Adrenal gland (tissue), 12 donors: ENCODE results near the gene NR0B2. TPM values are rescaled to one million over a fixed set of nuclear protein-coding genes. Genes with fewer than 3 reads are reported as not detected.

Experiments
- DNase-seq, 7 donors: peaks; one replicate each; pipeline ENCODE4 v3.0.0-alpha.2; 2019 to 2020
- H3K27ac ChIP-seq, 5 donors: fragments of 200-600 bp; sonication (generic) in 4 of 5; 1 replicate in 3 of 5; 2 replicates in 2 of 5; pipeline versions ENCODE4 v1.5.1 to v1.8.0; 2016 to 2020; ENCODE audit warnings: mild to moderate bottlenecking in 1 of 5
- H3K27me3 ChIP-seq: fragments of 200-600 bp; 2 replicates; pipeline ENCODE4 v1.8.0; 2021
- H3K36me3 ChIP-seq, 2 donors: fragments of 200-600 bp; replicated peaks in 1 of 2; 1 replicate in 1 of 2; 2 replicates in 1 of 2; pipeline versions ENCODE4 v1.5.1 to v1.8.0; 2018 to 2022
- H3K4me1 ChIP-seq, 2 donors: fragments of 200-600 bp; replicated peaks in 1 of 2; 1 replicate in 1 of 2; 2 replicates in 1 of 2; pipeline versions ENCODE4 v1.5.1 to v1.8.0; 2018 to 2021
- H3K4me3 ChIP-seq, 4 donors: fragments of 200-600 bp; sonication (generic) in 3 of 4; one replicate each; pipeline ENCODE4 v1.5.1; 2016 to 2018
- H3K9me3 ChIP-seq, 3 donors: fragments of 200-600 bp; sonication (generic) in 1 of 3; replicated peaks in 1 of 3; 1 replicate in 2 of 3; 2 replicates in 1 of 3; pipeline versions ENCODE4 v1.5.1 to v1.8.0; 2016 to 2021
- POLR2A ChIP-seq, 2 donors: fragments of 450-650 bp; IDR thresholded peaks; one replicate each; pipeline ENCODE4 v1.6.1; 2017; ENCODE audit warnings: antibody characterized with exemption in 2 of 2, mild to moderate bottlenecking in 2 of 2, moderate library complexity in 1 of 2
- WGBS, 4 donors: extraction: QIAGEN DNeasy Blood & Tissue Kit in 2 of 4; methylation state at CpG; one replicate each; pipeline versions ENCODE4 v1.1.5 to v1.1.7; 2013 to 2017; 5-methylcytosine and 5-hydroxymethylcytosine counted together
- intact Hi-C, 2 donors: fragments of 100-400 bp; cut with DNase I; formaldehyde crosslinking; loops; one replicate each; pipeline versions ENCODE4 v1.14.1 to v1.15.0; 2022 to 2023
- polyA plus RNA-seq, 3 donors: library from polyadenylated mRNA; stranded (reverse); fragments of 200-250 nt in 2 of 3; fragments of 350-450 nt in 1 of 3; fragmentation: Illumina TruSeq in 1 of 3; extraction: RNeasy Lipid Tissue Mini Kit (QIAGEN cat#74804) in 1 of 3; gene quantifications; one replicate each; pipeline ENCODE4 v1.2.3, GENCODE V29; 2013 to 2014
- total RNA-seq, 9 donors: library from RNA; depleted of rRNA in 4 of 9; stranded (reverse); fragments of >200 nt in 4 of 9; fragments of 120-200 nt in 1 of 9; fragmentation: NEBNext Ultra II Directional in 1 of 9; extraction: Animal tissue kit (Norgen Biotek cat#: 25700) in 1 of 9; gene quantifications; one replicate each; pipeline versions ENCODE4 v1.1.0 to v1.2.4, GENCODE V29; 2013 to 2023
- TF ChIP-seq, protein P1 (sequence below), 6 experiments: fragments of 450-650 bp in 4 of 6; fragments of 200-600 bp in 2 of 6; sonication (generic) in 1 of 6; IDR thresholded peaks; 1 replicate in 5 of 6; 2 replicates in 1 of 6; pipeline versions ENCODE4 v1.5.1 to v1.8.0; 2016 to 2021; ENCODE audit warnings: antibody characterized with exemption in 6 of 6, mild to moderate bottlenecking in 2 of 6, moderate library complexity in 1 of 6
- donor health status: healthy with polysubstance abuse.
- donor health status: Bipolar disorder and iron deficiency.
- donor health status: DM: yes; HTN: yes; CAD: no.
- donor health status: DM: no; HTN: no; CAD: no.
- donor health status: DM: no; HTN: no; CAD: no.
- donor health status: DM: yes; HTN: yes; CAD: no.

Gene NR0B2
- total and polyA plus RNA-seq, 12 donors, result 7.1 to 62.7 (median 12.2) TPM

DNA sequence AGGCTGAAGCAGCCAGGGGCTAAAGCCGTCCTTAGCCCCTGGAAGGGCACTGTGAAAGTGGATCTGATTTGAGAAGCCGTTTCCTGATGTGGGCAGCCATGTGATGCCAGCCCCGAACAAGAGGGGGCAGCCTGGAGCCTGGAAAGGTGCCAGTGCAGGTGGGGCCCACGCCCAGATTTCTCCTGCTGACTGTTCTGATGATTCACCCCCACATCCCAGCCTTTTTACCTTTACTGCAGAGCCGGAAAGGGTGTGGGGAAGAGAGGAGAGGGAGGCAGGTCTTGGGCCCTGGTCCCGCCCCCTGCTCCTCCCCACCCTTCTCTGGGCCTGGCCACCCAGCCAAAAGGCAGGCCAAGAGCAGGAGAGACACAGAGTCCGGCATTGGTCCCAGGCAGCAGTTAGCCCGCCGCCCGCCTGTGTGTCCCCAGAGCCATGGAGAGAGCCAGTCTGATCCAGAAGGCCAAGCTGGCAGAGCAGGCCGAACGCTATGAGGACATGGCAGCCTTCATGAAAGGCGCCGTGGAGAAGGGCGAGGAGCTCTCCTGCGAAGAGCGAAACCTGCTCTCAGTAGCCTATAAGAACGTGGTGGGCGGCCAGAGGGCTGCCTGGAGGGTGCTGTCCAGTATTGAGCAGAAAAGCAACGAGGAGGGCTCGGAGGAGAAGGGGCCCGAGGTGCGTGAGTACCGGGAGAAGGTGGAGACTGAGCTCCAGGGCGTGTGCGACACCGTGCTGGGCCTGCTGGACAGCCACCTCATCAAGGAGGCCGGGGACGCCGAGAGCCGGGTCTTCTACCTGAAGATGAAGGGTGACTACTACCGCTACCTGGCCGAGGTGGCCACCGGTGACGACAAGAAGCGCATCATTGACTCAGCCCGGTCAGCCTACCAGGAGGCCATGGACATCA lies 50.7 kb downstream of the NR0B2 start, which contains the start of gene SFN:
Gene SFN (plus strand): TSS at position 369 of the 904 bp plus-strand sequence. CDS start 64 bp downstream, at position 433.
- peaks cover 4 to 5% of the 10 kb centered on the region in 2 donors for H3K4me1 ChIP-seq
- TF ChIP-seq, protein P1, sequence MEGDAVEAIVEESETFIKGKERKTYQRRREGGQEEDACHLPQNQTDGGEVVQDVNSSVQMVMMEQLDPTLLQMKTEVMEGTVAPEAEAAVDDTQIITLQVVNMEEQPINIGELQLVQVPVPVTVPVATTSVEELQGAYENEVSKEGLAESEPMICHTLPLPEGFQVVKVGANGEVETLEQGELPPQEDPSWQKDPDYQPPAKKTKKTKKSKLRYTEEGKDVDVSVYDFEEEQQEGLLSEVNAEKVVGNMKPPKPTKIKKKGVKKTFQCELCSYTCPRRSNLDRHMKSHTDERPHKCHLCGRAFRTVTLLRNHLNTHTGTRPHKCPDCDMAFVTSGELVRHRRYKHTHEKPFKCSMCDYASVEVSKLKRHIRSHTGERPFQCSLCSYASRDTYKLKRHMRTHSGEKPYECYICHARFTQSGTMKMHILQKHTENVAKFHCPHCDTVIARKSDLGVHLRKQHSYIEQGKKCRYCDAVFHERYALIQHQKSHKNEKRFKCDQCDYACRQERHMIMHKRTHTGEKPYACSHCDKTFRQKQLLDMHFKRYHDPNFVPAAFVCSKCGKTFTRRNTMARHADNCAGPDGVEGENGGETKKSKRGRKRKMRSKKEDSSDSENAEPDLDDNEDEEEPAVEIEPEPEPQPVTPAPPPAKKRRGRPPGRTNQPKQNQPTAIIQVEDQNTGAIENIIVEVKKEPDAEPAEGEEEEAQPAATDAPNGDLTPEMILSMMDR (IDR thresholded peaks at IDR 0.05), result no peak
- no peak for TF ChIP-seq POLR2A (IDR thresholded peaks at IDR 0.05)
- no peaks in the 10 kb centered on the region for H3K9me3 ChIP-seq
- no peak within 1 kb of the TSS for H3K4me3 ChIP-seq
- 83 to 88% (median 86%) methylated on average over 29 to 37 of the region's 37 CpGs for WGBS, 4 donors
- no peaks in the 10 kb centered on the region for H3K36me3 ChIP-seq
- H3K27ac ChIP-seq, result peak within 1 kb of the TSS in 1 of 5 donors; percentile 97
- DNase-seq, result no peak
- intact Hi-C loops, result no loop called here
- H3K27me3 ChIP-seq, result no peaks in the 10 kb centered on the region

- TF ChIP-seq POLR2A (IDR thresholded peaks at IDR 0.05), result no peak
- TF ChIP-seq, protein P1 (IDR thresholded peaks at IDR 0.05), result no peak
- no peak overlapping the region for H3K4me3 ChIP-seq
- intact Hi-C loops, result no loop called here
- H3K9me3 ChIP-seq, result no peaks in the 10 kb centered on the region
- no peaks in the 10 kb centered on the region for H3K36me3 ChIP-seq
- 86 to 92% (median 89%) methylated on average over 7 of the region's 7 CpGs for WGBS, 4 donors
- no peaks in the 10 kb centered on the region for H3K27me3 ChIP-seq
- no peak overlapping the region for H3K27ac ChIP-seq
- DNase-seq, result no peak
- H3K4me1 ChIP-seq, result peaks cover 4 to 5% of the 10 kb centered on the region in 2 donors
These were observed 51.8 kb downstream of the NR0B2 start for GRCh38 chr1:26861889-26862378.

Other genes with a start within 250 kb of the NR0B2 start
- gene ARID1A, start 218.0 kb downstream of the NR0B2 start, total RNA-seq, result 10 to 100 TPM; 28.6 to 90.3 (median 55.6) TPM
- 10 to 100 TPM; 11.3 to 33.7 (median 24.5) TPM for gene ARID1A, start 218.0 kb downstream of the NR0B2 start, polyA plus RNA-seq
- 10 to 100 TPM; 11.8 to 43.1 (median 34.1) TPM for gene PIGV, start 126.0 kb downstream of the NR0B2 start, total RNA-seq
- gene PIGV, start 126.0 kb downstream of the NR0B2 start, polyA plus RNA-seq, result 10 to 100 TPM in 1 of 3 donors, 1 to 10 TPM in 2; 6.7 to 18.7 (median 8.5) TPM
- gene ZDHHC18, start 87.3 kb downstream of the NR0B2 start, total RNA-seq, result 10 to 100 TPM in 4 of 9 donors, 1 to 10 TPM in 5; 4.9 to 16.5 (median 9.4) TPM
- 10 to 100 TPM in 2 of 3 donors, 1 to 10 TPM in 1; 5.7 to 13.4 (median 11.7) TPM for gene ZDHHC18, start 87.3 kb downstream of the NR0B2 start, polyA plus RNA-seq
- under 1 TPM in 5 of 9 donors, not detected in 4; 0.06 to 0.43 (median 0.39) TPM for gene SFN, start 50.8 kb downstream of the NR0B2 start, total RNA-seq
- 1 to 10 TPM in 1 of 3 donors, under 1 TPM in 2; 0.33 to 1.1 (median 0.56) TPM for gene SFN, start 50.8 kb downstream of the NR0B2 start, polyA plus RNA-seq
- 10 to 100 TPM; 17.2 to 50.7 (median 28.4) TPM for gene GPN2, start 23.7 kb downstream of the NR0B2 start, total RNA-seq
- gene GPN2, start 23.7 kb downstream of the NR0B2 start, polyA plus RNA-seq, result 10 to 100 TPM; 17.4 to 35.0 (median 19.1) TPM
- 10 to 100 TPM; 10.8 to 22.2 (median 15.5) TPM for gene GPATCH3, start 13.5 kb downstream of the NR0B2 start, total RNA-seq
- gene GPATCH3, start 13.5 kb downstream of the NR0B2 start, polyA plus RNA-seq, result 10 to 100 TPM in 2 of 3 donors, 1 to 10 TPM in 1; 9.2 to 36.7 (median 22.1) TPM
- 100 to 1,000 TPM in 4 of 9 donors, 10 to 100 TPM in 5; 63.3 to 232 (median 98.6) TPM for gene NUDC, start 7.8 kb upstream of the NR0B2 start, total RNA-seq
- gene NUDC, start 7.8 kb upstream of the NR0B2 start, polyA plus RNA-seq, result 100 to 1,000 TPM in 1 of 3 donors, 10 to 100 TPM in 2; 66.6 to 257 (median 88.1) TPM
- gene KDF1, start 46.5 kb upstream of the NR0B2 start, total RNA-seq, result 1 to 10 TPM in 7 of 9 donors, under 1 TPM in 2; 0.53 to 4.0 (median 1.4) TPM
- under 1 TPM; 0.15 to 0.56 (median 0.54) TPM for gene KDF1, start 46.5 kb upstream of the NR0B2 start, polyA plus RNA-seq
- gene TRNP1, start 79.7 kb upstream of the NR0B2 start, total RNA-seq, result 10 to 100 TPM in 3 of 9 donors, 1 to 10 TPM in 6; 1.4 to 27.8 (median 6.2) TPM
- 10 to 100 TPM in 1 of 3 donors, 1 to 10 TPM in 2; 4.6 to 11.1 (median 9.0) TPM for gene TRNP1, start 79.7 kb upstream of the NR0B2 start, polyA plus RNA-seq
- 1 to 10 TPM in 4 of 9 donors, under 1 TPM in 5; 0.17 to 7.1 (median 0.95) TPM for gene TENT5B, start 98.9 kb upstream of the NR0B2 start, total RNA-seq
- 1 to 10 TPM in 2 of 3 donors, under 1 TPM in 1; 0.51 to 2.8 (median 1.2) TPM for gene TENT5B, start 98.9 kb upstream of the NR0B2 start, polyA plus RNA-seq
- gene SLC9A1, start 241.2 kb upstream of the NR0B2 start, total RNA-seq, result 10 to 100 TPM in 8 of 9 donors, 1 to 10 TPM in 1; 3.1 to 44.0 (median 27.5) TPM
- gene SLC9A1, start 241.2 kb upstream of the NR0B2 start, polyA plus RNA-seq, result 10 to 100 TPM; 16.3 to 49.0 (median 30.0) TPM